ENCODE data around the gene KLK15. TPM values are rescaled to one million over a fixed set of nuclear protein-coding genes. Genes with fewer than 3 reads are reported as not detected.
A peak's percentile ranks its signal among the peaks of the same experiment; 100 is the strongest.

KLK15 gene
- total RNA-seq, 4 donors from 2014 or later = not detected

- H3K4me3 ChIP-seq = no peak overlapping the region
- DNase-seq = no peak
- H3K27ac ChIP-seq = no peak overlapping the region
- H3K4me1 ChIP-seq = peaks cover 0 to 3% (median 0%) of the 10 kb centered on the region in 4 donors
- no peaks in the 10 kb centered on the region for H3K9me3 ChIP-seq
- no peaks in the 10 kb centered on the region for H3K27me3 ChIP-seq
- H3K36me3 ChIP-seq = peaks cover 0 to 29% (median 0%) of the 10 kb centered on the region in 3 donors
- TF ChIP-seq POLR2A (IDR thresholded peaks at IDR 0.05) (no peak), CTCF (IDR thresholded peaks at IDR 0.05) (no peak)
Observed at GRCh38 chr19:50796634-50797428, 36.5 kb downstream of the KLK15 start.

- no peak for TF ChIP-seq CTCF (IDR thresholded peaks at IDR 0.05)
- TF ChIP-seq POLR2A (IDR thresholded peaks at IDR 0.05) = no peak
- H3K36me3 ChIP-seq = peaks cover 0 to 22% (median 0%) of the 10 kb centered on the region in 3 donors
- DNase-seq = no peak
- no peaks in the 10 kb centered on the region for H3K9me3 ChIP-seq
- H3K4me1 ChIP-seq = peaks cover 0 to 3% (median 0%) of the 10 kb centered on the region in 4 donors
- no peaks in the 10 kb centered on the region for H3K27me3 ChIP-seq
- no peak overlapping the region for H3K4me3 ChIP-seq
- no peak overlapping the region for H3K27ac ChIP-seq
Observed at GRCh38 chr19:50796128-50796633, 37.2 kb downstream of the KLK15 start.

GRCh38 chr19:50795664-50796073, 37.7 kb downstream of the KLK15 start:
- H3K36me3 ChIP-seq = peaks cover 0 to 20% (median 0%) of the 10 kb centered on the region in 3 donors
- no peak overlapping the region for H3K27ac ChIP-seq
- no peak overlapping the region for H3K4me3 ChIP-seq
- no peak for TF ChIP-seq CTCF (IDR thresholded peaks at IDR 0.05)
- TF ChIP-seq POLR2A (IDR thresholded peaks at IDR 0.05) = no peak
- no peak for DNase-seq
- peaks cover 0 to 3% (median 0%) of the 10 kb centered on the region in 4 donors for H3K4me1 ChIP-seq
- no peaks in the 10 kb centered on the region for H3K9me3 ChIP-seq
- no peaks in the 10 kb centered on the region for H3K27me3 ChIP-seq

GRCh38 chr19:50794876-50795663, 38.3 kb downstream of the KLK15 start:
- no peak overlapping the region for H3K27ac ChIP-seq
- H3K27me3 ChIP-seq = no peaks in the 10 kb centered on the region
- H3K36me3 ChIP-seq = peaks cover 0 to 20% (median 0%) of the 10 kb centered on the region in 3 donors
- TF ChIP-seq POLR2A (IDR thresholded peaks at IDR 0.05) (no peak), CTCF (IDR thresholded peaks at IDR 0.05) (peak in 1 of 6 experiments; percentile 4)
- peaks cover 0 to 3% (median 0%) of the 10 kb centered on the region in 4 donors for H3K4me1 ChIP-seq
- no peaks in the 10 kb centered on the region for H3K9me3 ChIP-seq
- H3K4me3 ChIP-seq = no peak overlapping the region
- DNase-seq = no peak

- peaks cover 0 to 3% (median 0%) of the 10 kb centered on the region in 4 donors for H3K4me1 ChIP-seq
- TF ChIP-seq POLR2A (IDR thresholded peaks at IDR 0.05) (no peak), CTCF (IDR thresholded peaks at IDR 0.05) (peak in 3 of 6 experiments; percentile 36 to 40 (median 39))
- peak in 2 of 3 donors; percentile 59 to 64 for DNase-seq
- H3K27ac ChIP-seq = no peak overlapping the region
- no peaks in the 10 kb centered on the region for H3K9me3 ChIP-seq
- no peaks in the 10 kb centered on the region for H3K27me3 ChIP-seq
- H3K4me3 ChIP-seq = no peak overlapping the region
- peaks cover 0 to 20% (median 0%) of the 10 kb centered on the region in 3 donors for H3K36me3 ChIP-seq
Observed at GRCh38 chr19:50794074-50794875, 39.1 kb downstream of the KLK15 start.
